ENCODE measurements around the gene LMAN2L.

The LMAN2L gene

GRCh38 chr2:96685577-96686459, 54.0 kb downstream of the LMAN2L start:
- Histone ChIP-seq H3K36me3 (ENCODE audit: control insufficient read depth, insufficient read depth, low read length) (no peaks in the 10 kb centered on the region), H3K4me3 (replicated peaks; ENCODE audit: low read depth, low read length) (no peak overlapping the region), H3K27me3 (replicated peaks; ENCODE audit: control insufficient read depth, insufficient read depth, low read length) (no peaks in the 10 kb centered on the region; the same call in 1 of the 2 replicates)
- no peak for TF ChIP-seq CTCF (IDR thresholded peaks at IDR 0.05; ENCODE audit: insufficient read depth, low read length, poor library complexity, severe bottlenecking)
- DNase-seq (ENCODE audit: extremely low read depth, insufficient read length), result no peak

GRCh38 chr2:96684883-96685576, 54.8 kb downstream of the LMAN2L start:
- no peak for TF ChIP-seq CTCF (IDR thresholded peaks at IDR 0.05; ENCODE audit: insufficient read depth, low read length, poor library complexity, severe bottlenecking)
- no peak for DNase-seq (ENCODE audit: extremely low read depth, insufficient read length)
- Histone ChIP-seq H3K4me3 (replicated peaks; ENCODE audit: low read depth, low read length) (no peak overlapping the region), H3K36me3 (ENCODE audit: control insufficient read depth, insufficient read depth, low read length) (no peaks in the 10 kb centered on the region), H3K27me3 (replicated peaks; ENCODE audit: control insufficient read depth, insufficient read depth, low read length) (no peaks in the 10 kb centered on the region; the same call in 1 of the 2 replicates)

GRCh38 chr2:96683972-96684820, 55.7 kb downstream of the LMAN2L start:
- H3K4me3 ChIP-seq (replicated peaks; ENCODE audit: low read depth, low read length), result no peak overlapping the region
- no peak for TF ChIP-seq CTCF (IDR thresholded peaks at IDR 0.05; ENCODE audit: insufficient read depth, low read length, poor library complexity, severe bottlenecking)

GRCh38 chr2:96683307-96683706, 56.6 kb downstream of the LMAN2L start:
- Histone ChIP-seq H3K27me3 (replicated peaks; ENCODE audit: control insufficient read depth, insufficient read depth, low read length) (no peaks in the 10 kb centered on the region; the same call in 1 of the 2 replicates), H3K36me3 (ENCODE audit: control insufficient read depth, insufficient read depth, low read length) (no peaks in the 10 kb centered on the region), H3K4me3 (replicated peaks; ENCODE audit: low read depth, low read length) (no peak overlapping the region)
- TF ChIP-seq CTCF (IDR thresholded peaks at IDR 0.05; ENCODE audit: insufficient read depth, low read length, poor library complexity, severe bottlenecking), result no peak
- no peak for DNase-seq (ENCODE audit: extremely low read depth, insufficient read length)

More at GRCh38 chr2:96683972-96684820, 55.7 kb downstream of the LMAN2L start:
- no peak for DNase-seq (ENCODE audit: extremely low read depth, insufficient read length)
- no peaks in the 10 kb centered on the region; the same call in 1 of the 2 replicates for H3K27me3 ChIP-seq (replicated peaks; ENCODE audit: control insufficient read depth, insufficient read depth, low read length)
- no peaks in the 10 kb centered on the region for H3K36me3 ChIP-seq (ENCODE audit: control insufficient read depth, insufficient read depth, low read length)

GRCh38 chr2:96681540-96681939, 58.3 kb downstream of the LMAN2L start:
- no peaks in the 10 kb centered on the region for H3K36me3 ChIP-seq (ENCODE audit: control insufficient read depth, insufficient read depth, low read length)
- H3K27me3 ChIP-seq (replicated peaks; ENCODE audit: control insufficient read depth, insufficient read depth, low read length), result no peaks in the 10 kb centered on the region; the same call in 1 of the 2 replicates
- no peak overlapping the region for H3K4me3 ChIP-seq (replicated peaks; ENCODE audit: low read depth, low read length)
- TF ChIP-seq CTCF (IDR thresholded peaks at IDR 0.05; ENCODE audit: insufficient read depth, low read length, poor library complexity, severe bottlenecking), result no peak
- no peak for DNase-seq (ENCODE audit: extremely low read depth, insufficient read length)
